Lung (tissue), 12 donors: ENCODE measurements around the gene CAMKV. TPM values are rescaled to one million over a fixed set of nuclear protein-coding genes. Genes with fewer than 3 reads are reported as not detected.
"Not testable (repeated sequence)": the region's sequence is repeated elsewhere in the genome, so short reads cannot be mapped to it uniquely, and the experiment has no call there.

ENCODE experiments used
- ATAC-seq: fragments of 200-7000 bp; cut with Tn5 transposase; one replicate; pipeline ENCODE4 v1.9.1; 2020; ENCODE audit warnings: moderate number of reproducible peaks; ENCODE audit not compliant: insufficient read depth, low FRiP score
- DNase-seq, 3 donors: peaks; one replicate each; pipeline ENCODE4 v3.0.0-alpha.2; 2013 to 2017
- H3K27ac ChIP-seq, 2 donors: one replicate each; pipeline ENCODE4 v1.5.1; 2013; ENCODE audit warnings: mild to moderate bottlenecking in 2 of 2, moderate library complexity in 2 of 2, control low read depth in 1 of 2, inconsistent platforms in 1 of 2, low read depth in 1 of 2, low read length in 1 of 2
- H3K27me3 ChIP-seq, 3 donors: one replicate each; pipeline ENCODE4 v1.5.1; 2013; ENCODE audit warnings: low read length in 2 of 3; ENCODE audit not compliant: control insufficient read depth in 3 of 3, insufficient read depth in 3 of 3
- H3K36me3 ChIP-seq, 4 donors: one replicate each; pipeline ENCODE4 v1.5.1; 2013; ENCODE audit warnings: low read length in 4 of 4, mild to moderate bottlenecking in 1 of 4, moderate library complexity in 1 of 4; ENCODE audit not compliant: control insufficient read depth in 4 of 4, insufficient read depth in 4 of 4
- H3K4me1 ChIP-seq, 5 donors: one replicate each; pipeline ENCODE4 v1.5.1; 2013; ENCODE audit warnings: low read length in 5 of 5, mild to moderate bottlenecking in 2 of 5, moderate library complexity in 1 of 5; ENCODE audit not compliant: control insufficient read depth in 5 of 5, insufficient read depth in 5 of 5
- H3K4me3 ChIP-seq: one replicate; pipeline ENCODE4 v1.5.1; 2013; ENCODE audit warnings: mild to moderate bottlenecking, control low read depth, moderate library complexity
- H3K9ac ChIP-seq, 2 donors: one replicate each; pipeline ENCODE4 v1.5.1; 2013; ENCODE audit warnings: low read length in 2 of 2, control low read depth in 1 of 2; ENCODE audit not compliant: insufficient read depth in 1 of 2
- H3K9me3 ChIP-seq, 4 donors: one replicate each; pipeline ENCODE4 v1.5.1; 2013; ENCODE audit warnings: low read length in 3 of 4, mild to moderate bottlenecking in 1 of 4, moderate library complexity in 1 of 4; ENCODE audit not compliant: control insufficient read depth in 4 of 4, insufficient read depth in 3 of 4
- WGBS, 2 donors: extraction: QIAGEN DNeasy Blood & Tissue Kit; methylation state at CpG; one replicate each; pipeline ENCODE4 v1.1.7; 2013; 5-methylcytosine and 5-hydroxymethylcytosine counted together
- polyA plus RNA-seq, 2 donors: library from polyadenylated mRNA; stranded (reverse); fragments of 200-250 nt; gene quantifications; one replicate each; pipeline ENCODE4 v1.2.1, GENCODE V29; 2013
- total RNA-seq, 2 donors: library from RNA; depleted of rRNA in 1 of 2; stranded (reverse); fragments of >200 nt in 1 of 2; gene quantifications; one replicate each; pipeline ENCODE4 v1.2.1, GENCODE V29; 2014 to 2021
- TF ChIP-seq, protein P1 (sequence below): IDR thresholded peaks from 2 replicates; pipeline ENCODE4 v1.5.1; 2012; ENCODE audit warnings: mild to moderate bottlenecking; ENCODE audit errors: control extremely low read depth, extremely low read depth
- donor health status: control.
- donor health status: control.
- donor health status: Bipolar disorder and iron deficiency.
- donor health status: healthy.
- donor health status: DM: yes; HTN: yes; CAD: no.

Gene CAMKV
- total and polyA plus RNA-seq, 4 donors, result 0.34 TPM; not detected in 3

DNA sequence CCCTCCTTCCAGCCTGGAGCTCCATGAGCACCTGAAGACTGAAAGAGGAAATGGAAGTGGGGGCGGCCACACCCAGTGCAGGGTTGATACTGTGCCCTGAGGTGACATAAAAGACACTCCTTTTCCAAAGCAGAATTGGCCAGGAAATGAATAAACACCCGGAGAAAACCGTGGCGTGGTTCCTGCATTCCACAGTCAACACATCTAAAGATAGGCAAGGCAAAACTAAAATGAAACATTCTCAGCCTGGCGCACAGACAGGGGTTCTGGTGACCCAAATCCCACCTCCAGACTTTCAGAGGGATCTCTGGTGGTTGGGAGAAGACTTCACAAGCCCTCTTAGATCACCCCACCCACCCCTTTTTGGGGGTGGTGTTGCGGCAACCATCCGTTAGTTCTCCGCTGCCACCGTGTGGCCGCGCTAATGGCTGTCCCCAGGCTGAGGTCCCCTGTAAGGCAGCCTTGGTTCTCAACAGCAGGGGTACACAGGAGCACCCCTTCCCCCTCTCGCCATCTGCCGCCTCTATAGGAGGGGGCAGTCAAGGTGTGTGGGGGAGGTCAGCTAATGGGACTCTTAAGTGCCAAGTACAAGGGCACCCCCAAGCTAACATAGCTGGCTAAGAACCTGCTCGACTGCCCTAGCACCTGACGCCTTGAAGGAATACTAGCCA is 36.5 kb upstream of the CAMKV start:
- Histone ChIP-seq H3K4me1 (peaks cover 0 to 35% (median 9%) of the 10 kb centered on the region in 5 donors), H3K4me3 (no peak overlapping the region), H3K36me3 (peaks cover 0 to 25% (median 3%) of the 10 kb centered on the region in 4 donors), H3K27ac (peak overlapping the region in 1 of 2 donors; percentile 87), H3K9ac (peak overlapping the region in 1 of 2 donors; percentile 43), H3K9me3 (no peaks in the 10 kb centered on the region), H3K27me3 (no peaks in the 10 kb centered on the region)
- WGBS, 2 donors, result 14 to 17% methylated on average over 14 to 15 of the region's 15 CpGs
- DNase-seq (peak; percentile 69 to 78 (median 76)), ATAC-seq (peak; percentile 20)
- TF ChIP-seq, protein P1, sequence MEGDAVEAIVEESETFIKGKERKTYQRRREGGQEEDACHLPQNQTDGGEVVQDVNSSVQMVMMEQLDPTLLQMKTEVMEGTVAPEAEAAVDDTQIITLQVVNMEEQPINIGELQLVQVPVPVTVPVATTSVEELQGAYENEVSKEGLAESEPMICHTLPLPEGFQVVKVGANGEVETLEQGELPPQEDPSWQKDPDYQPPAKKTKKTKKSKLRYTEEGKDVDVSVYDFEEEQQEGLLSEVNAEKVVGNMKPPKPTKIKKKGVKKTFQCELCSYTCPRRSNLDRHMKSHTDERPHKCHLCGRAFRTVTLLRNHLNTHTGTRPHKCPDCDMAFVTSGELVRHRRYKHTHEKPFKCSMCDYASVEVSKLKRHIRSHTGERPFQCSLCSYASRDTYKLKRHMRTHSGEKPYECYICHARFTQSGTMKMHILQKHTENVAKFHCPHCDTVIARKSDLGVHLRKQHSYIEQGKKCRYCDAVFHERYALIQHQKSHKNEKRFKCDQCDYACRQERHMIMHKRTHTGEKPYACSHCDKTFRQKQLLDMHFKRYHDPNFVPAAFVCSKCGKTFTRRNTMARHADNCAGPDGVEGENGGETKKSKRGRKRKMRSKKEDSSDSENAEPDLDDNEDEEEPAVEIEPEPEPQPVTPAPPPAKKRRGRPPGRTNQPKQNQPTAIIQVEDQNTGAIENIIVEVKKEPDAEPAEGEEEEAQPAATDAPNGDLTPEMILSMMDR, result peak; percentile 26

DNA sequence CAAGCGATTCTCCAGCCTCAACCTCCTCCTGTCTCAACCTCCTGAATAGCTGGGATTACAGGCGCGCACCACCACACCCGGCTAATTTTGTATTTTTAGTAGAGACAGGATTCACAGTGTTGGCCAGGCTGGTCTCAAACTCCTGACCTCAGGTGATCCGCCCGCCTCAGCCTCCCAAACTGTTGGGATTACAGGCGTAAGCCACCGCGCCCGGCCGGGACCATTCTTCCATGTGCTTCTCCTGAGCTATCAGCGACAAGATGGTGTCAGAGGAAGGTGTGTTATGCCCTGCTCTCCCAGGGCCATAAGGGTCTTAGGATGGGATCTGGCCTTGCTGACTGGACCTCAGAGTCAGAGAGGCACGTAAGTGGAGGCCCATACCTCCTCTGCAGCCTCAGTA is 34.7 kb upstream of the CAMKV start:
- peak overlapping the region in 1 of 2 donors; percentile 32 for H3K27ac ChIP-seq
- WGBS, 2 donors, result 90 to 97% methylated on average over 13 of the region's 13 CpGs
- not testable (repeated sequence) for H3K9me3 ChIP-seq, DNase-seq, ATAC-seq, H3K27me3 ChIP-seq, H3K36me3 ChIP-seq, H3K4me3 ChIP-seq, H3K9ac ChIP-seq
- H3K4me1 ChIP-seq, result peaks cover 0 to 41% (median 14%) of the 10 kb centered on the region in 5 donors

DNA sequence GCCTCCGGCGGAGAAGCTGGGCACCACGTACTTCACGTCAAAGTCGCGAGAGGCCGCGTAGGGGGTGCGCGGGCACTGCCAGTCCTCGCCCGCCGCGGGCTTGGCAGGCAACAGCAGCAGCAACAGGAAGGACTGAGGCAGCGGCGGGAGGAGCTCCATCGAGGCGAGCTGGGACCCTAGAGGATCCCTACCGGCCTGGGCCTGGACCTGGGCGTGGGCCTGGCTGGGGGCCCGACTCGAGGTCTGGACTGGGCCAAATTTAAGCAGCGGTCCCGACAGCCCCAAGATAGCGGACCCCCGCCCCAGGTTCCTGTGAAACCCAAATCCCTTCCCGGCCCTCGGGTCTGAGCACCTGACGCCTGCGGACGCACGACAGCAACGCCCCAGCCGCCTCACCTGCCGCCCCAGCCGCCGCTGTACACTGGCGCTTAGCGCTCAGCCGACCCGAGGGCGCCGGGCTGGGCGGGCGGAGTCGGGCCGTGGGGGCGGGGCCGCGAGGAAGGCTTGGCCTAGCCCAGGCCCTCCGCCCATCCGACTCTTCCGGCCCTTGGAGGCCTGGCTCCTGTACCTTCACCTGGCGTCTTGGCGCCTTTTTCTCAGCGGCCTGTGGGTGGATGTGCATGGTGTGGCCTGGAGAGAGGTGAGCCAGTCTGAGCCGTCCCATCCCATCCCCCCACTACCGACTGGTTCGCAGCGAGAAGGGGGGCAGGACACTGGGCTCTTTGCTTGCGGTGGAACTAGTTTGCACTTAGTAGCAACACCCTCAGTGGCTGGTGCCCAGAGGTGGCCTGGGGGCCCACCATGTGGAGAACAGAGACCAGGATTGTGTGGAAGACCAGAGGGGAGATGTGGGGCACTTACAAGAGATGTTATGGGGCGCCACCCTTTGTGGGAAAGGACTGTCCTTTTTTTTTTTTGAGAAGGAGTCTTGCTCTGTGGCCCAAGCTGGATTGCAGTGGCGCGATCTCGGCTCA is 34.0 kb upstream of the CAMKV start, which contains the start of gene MST1R:
TSS of gene MST1R (minus strand) at position 423 of the 974 bp plus-strand sequence. CDS start at position 159, 264 bp downstream.
- Histone ChIP-seq H3K9ac (peak within 1 kb of the TSS in 1 of 2 donors; percentile 53), H3K36me3 (peaks cover 0 to 3% (median 0%) of the 10 kb centered on the region in 4 donors), H3K27ac (peak within 1 kb of the TSS in 1 of 2 donors; percentile 82), H3K27me3 (no peaks in the 10 kb centered on the region), H3K9me3 (no peaks in the 10 kb centered on the region), H3K4me1 (peaks cover 0 to 41% (median 14%) of the 10 kb centered on the region in 5 donors), H3K4me3 (peak within 1 kb of the TSS; percentile 51)
- peak; percentile 65 to 78 (median 78) for DNase-seq
- WGBS, 2 donors, result 25 to 42% methylated on average over 48 to 65 of the region's 65 CpGs
- ATAC-seq, result peak; percentile 80
- TF ChIP-seq, protein P1, result no peak
